Testis (tissue), 2 donors: ENCODE data around the gene KIF9.

Experiments
- POLR2A ChIP-seq: fragments of 450-650 bp; IDR thresholded peaks from one replicate; pipeline ENCODE4 v1.6.1; 2017; ENCODE audit warnings: antibody characterized with exemption, mild to moderate bottlenecking, moderate library complexity
- TF ChIP-seq, protein P1 (sequence below), 3 experiments: fragments of 450-650 bp in 2 of 3; fragments of 200-600 bp in 1 of 3; sonication (generic) in 1 of 3; IDR thresholded peaks; one replicate each; pipeline ENCODE4 v1.5.1; 2016 to 2019; ENCODE audit warnings: antibody characterized with exemption in 3 of 3, mild to moderate bottlenecking in 2 of 3, moderate library complexity in 1 of 3

DNA sequence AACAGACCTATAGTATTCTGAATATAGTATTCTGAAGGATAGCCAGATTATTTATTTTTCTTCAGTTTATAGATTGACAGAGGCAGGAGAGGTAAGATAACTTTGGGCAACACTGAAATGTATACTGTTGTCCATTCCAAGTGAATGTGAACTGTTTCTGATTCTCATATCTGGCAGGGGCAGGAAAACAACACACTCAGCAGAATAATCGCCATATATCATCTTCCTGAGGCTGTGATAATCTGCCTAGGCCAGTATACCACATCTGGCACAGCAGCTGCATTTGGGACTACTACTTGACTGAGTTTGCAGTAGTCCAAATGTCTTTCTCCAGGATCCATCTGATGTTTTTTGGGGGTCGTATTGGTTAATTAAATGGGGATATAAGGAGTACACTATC is 96.3 kb downstream of the KIF9 start:
- TF ChIP-seq, protein P1, sequence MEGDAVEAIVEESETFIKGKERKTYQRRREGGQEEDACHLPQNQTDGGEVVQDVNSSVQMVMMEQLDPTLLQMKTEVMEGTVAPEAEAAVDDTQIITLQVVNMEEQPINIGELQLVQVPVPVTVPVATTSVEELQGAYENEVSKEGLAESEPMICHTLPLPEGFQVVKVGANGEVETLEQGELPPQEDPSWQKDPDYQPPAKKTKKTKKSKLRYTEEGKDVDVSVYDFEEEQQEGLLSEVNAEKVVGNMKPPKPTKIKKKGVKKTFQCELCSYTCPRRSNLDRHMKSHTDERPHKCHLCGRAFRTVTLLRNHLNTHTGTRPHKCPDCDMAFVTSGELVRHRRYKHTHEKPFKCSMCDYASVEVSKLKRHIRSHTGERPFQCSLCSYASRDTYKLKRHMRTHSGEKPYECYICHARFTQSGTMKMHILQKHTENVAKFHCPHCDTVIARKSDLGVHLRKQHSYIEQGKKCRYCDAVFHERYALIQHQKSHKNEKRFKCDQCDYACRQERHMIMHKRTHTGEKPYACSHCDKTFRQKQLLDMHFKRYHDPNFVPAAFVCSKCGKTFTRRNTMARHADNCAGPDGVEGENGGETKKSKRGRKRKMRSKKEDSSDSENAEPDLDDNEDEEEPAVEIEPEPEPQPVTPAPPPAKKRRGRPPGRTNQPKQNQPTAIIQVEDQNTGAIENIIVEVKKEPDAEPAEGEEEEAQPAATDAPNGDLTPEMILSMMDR (IDR thresholded peaks at IDR 0.05): no peak
- TF ChIP-seq POLR2A: no peak
